Esophagus muscularis mucosa (tissue), 4 donors: ENCODE results near the gene RNF20. TPM values are rescaled to one million over a fixed set of nuclear protein-coding genes. Genes with fewer than 3 reads are reported as not detected.

ENCODE experiments used
- DNase-seq: peaks from one replicate; pipeline ENCODE4 v3.0.0-alpha.2; 2017; ENCODE audit errors: extremely low spot score
- H3K27ac ChIP-seq, 4 donors: fragments of 200-600 bp; sonication (generic); replicated peaks in 1 of 4; 1 replicate in 3 of 4; 2 replicates in 1 of 4; pipeline ENCODE4 v1.5.1; 2016 to 2019; ENCODE audit warnings: mild to moderate bottlenecking in 1 of 4
- H3K27me3 ChIP-seq, 4 donors: fragments of 200-600 bp; sonication (generic); one replicate each; pipeline versions ENCODE4 v1.5.1 to v1.6.0; 2016 to 2019
- H3K36me3 ChIP-seq, 4 donors: fragments of 200-600 bp; sonication (generic); one replicate each; pipeline ENCODE4 v1.5.1; 2016 to 2019
- H3K4me1 ChIP-seq, 4 donors: fragments of 200-600 bp; sonication (generic); one replicate each; pipeline ENCODE4 v1.5.1; 2016 to 2019
- H3K4me3 ChIP-seq, 4 donors: fragments of 200-600 bp; sonication (generic); 1 replicate in 2 of 4; 2 replicates in 2 of 4; pipeline ENCODE4 v1.5.1; 2016 to 2019; ENCODE audit warnings: mild to moderate bottlenecking in 4 of 4, moderate library complexity in 1 of 4
- H3K9me3 ChIP-seq, 4 donors: fragments of 200-600 bp; sonication (generic); 1 replicate in 3 of 4; 2 replicates in 1 of 4; pipeline ENCODE4 v1.5.1; 2016 to 2019
- EP300 ChIP-seq: sonication (generic); formaldehyde crosslinking; IDR thresholded peaks from one replicate; pipeline ENCODE4 v1.6.1; 2017; ENCODE audit warnings: antibody characterized with exemption
- POLR2A ChIP-seq: fragments of 450-650 bp; IDR thresholded peaks from one replicate; pipeline ENCODE4 v1.6.1; 2017; ENCODE audit warnings: antibody characterized with exemption, moderate library complexity, mild to moderate bottlenecking, low read depth
- POLR2AphosphoS5 ChIP-seq, 2 donors: sonication (generic); formaldehyde crosslinking; IDR thresholded peaks; one replicate each; pipeline ENCODE4 v1.6.1; 2017; ENCODE audit warnings: antibody characterized with exemption in 2 of 2
- WGBS: methylation state at CpG from one replicate; pipeline ENCODE4 v1.1.5; 2018; 5-methylcytosine and 5-hydroxymethylcytosine counted together
- intact Hi-C: fragments of 100-400 bp; cut with DNase I; formaldehyde crosslinking; loops from one replicate; pipeline ENCODE4 v1.15.1; 2023
- total RNA-seq, 4 donors: library from RNA; depleted of rRNA; stranded (reverse); fragments of >200 nt; gene quantifications; one replicate each; pipeline versions ENCODE4 v1.1.0 to v1.2.1, GENCODE V29; 2016
- TF ChIP-seq, protein P1 (sequence below), 3 experiments: fragments of 200-600 bp in 2 of 3; fragments of 450-650 bp in 1 of 3; sonication (generic) in 2 of 3; IDR thresholded peaks; one replicate each; pipeline ENCODE4 v1.5.1; 2017 to 2019; ENCODE audit warnings: antibody characterized with exemption in 3 of 3, mild to moderate bottlenecking in 2 of 3, moderate library complexity in 1 of 3

RNF20 gene
- total RNA-seq, 4 donors from 2014 or later, result 23.0 to 32.1 (median 27.2) TPM

DNA sequence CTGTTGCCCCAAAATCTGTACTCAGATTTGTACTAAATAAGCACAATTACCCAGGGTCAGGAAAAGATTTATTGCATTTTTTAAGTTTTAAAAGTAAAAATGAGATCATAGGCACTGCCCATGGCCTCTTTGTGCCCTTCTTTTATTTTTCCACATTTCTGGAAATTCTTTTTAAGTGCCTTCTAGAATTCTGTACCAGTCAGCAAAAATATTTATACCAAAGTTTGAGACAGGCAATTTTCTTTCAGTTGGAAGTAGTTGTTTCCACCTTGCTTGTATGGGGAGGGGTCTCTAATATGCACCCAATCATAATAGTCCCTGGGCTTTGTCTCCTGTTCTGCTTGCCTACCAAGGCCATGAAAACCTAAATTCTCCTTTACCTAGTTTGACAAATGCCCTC, 5.6 kb upstream of the RNF20 start:
- intact Hi-C loops, result no loop called here
- no peak for DNase-seq
- Histone ChIP-seq H3K27me3 (peaks cover 0 to 10% (median 0%) of the 10 kb centered on the region in 4 donors), H3K36me3 (no peaks in the 10 kb centered on the region), H3K4me1 (peaks cover 0 to 4% (median 3%) of the 10 kb centered on the region in 4 donors), H3K9me3 (no peaks in the 10 kb centered on the region), H3K27ac (no peak overlapping the region), H3K4me3 (no peak overlapping the region)
- TF ChIP-seq, protein P1, sequence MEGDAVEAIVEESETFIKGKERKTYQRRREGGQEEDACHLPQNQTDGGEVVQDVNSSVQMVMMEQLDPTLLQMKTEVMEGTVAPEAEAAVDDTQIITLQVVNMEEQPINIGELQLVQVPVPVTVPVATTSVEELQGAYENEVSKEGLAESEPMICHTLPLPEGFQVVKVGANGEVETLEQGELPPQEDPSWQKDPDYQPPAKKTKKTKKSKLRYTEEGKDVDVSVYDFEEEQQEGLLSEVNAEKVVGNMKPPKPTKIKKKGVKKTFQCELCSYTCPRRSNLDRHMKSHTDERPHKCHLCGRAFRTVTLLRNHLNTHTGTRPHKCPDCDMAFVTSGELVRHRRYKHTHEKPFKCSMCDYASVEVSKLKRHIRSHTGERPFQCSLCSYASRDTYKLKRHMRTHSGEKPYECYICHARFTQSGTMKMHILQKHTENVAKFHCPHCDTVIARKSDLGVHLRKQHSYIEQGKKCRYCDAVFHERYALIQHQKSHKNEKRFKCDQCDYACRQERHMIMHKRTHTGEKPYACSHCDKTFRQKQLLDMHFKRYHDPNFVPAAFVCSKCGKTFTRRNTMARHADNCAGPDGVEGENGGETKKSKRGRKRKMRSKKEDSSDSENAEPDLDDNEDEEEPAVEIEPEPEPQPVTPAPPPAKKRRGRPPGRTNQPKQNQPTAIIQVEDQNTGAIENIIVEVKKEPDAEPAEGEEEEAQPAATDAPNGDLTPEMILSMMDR (IDR thresholded peaks at IDR 0.05), result no peak
- no peak for TF ChIP-seq EP300
- no peak for TF ChIP-seq POLR2AphosphoS5 (IDR thresholded peaks at IDR 0.05)
- TF ChIP-seq POLR2A, result no peak

DNA sequence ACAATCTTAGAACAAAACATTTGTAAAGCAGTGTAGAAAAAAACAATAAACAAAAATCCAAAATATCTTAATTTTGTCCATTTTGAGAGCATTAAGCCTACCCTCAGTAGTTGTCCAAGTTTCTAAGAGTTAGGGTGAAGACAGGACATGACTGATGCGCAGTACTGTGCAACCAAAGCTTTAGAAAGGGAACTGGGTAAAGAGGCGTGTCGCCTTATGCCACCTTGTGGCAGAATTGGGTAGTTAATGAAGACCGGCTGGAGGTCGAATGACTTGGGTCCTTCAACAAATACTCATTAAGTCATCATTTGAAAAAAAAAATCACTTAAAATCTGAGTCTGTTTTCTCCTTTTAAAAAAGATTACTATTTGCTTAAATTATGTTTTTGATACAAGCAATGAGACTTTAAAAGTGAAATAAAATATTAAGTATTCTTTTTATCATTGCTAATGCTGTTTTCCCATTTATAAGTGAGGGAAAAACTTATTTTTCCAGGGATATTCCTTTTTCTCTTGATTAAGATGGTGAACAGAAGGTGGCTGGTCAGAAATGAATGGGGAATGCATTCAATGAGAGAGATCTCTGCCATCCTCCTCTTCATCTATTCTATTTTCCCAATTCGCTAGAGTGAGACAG, 3.5 kb upstream of the RNF20 start:
- no peaks in the 10 kb centered on the region for H3K9me3 ChIP-seq
- peak in 1 of 2 donors; percentile 12 for TF ChIP-seq POLR2AphosphoS5 (IDR thresholded peaks at IDR 0.05)
- no peak for TF ChIP-seq POLR2A
- TF ChIP-seq, protein P1 (IDR thresholded peaks at IDR 0.05), result peak; percentile 82 to 85 (median 83)
- TF ChIP-seq EP300, result no peak
- H3K4me3 ChIP-seq, result no peak overlapping the region
- H3K4me1 ChIP-seq, result peaks cover 10 to 17% (median 15%) of the 10 kb centered on the region in 4 donors
- 18% methylated on average over 6 of the region's 6 CpGs for WGBS
- H3K27ac ChIP-seq, result no peak overlapping the region
- H3K36me3 ChIP-seq, result no peaks in the 10 kb centered on the region
- H3K27me3 ChIP-seq, result peaks cover 0 to 2% (median 0%) of the 10 kb centered on the region in 4 donors
- intact Hi-C loops, result loop anchor here (2.0 kb wide), 1 partner anchor 71 kb away; no protein-coding TSS in a partner anchor
- DNase-seq, result no peak

- H3K27me3 ChIP-seq, result no peaks in the 10 kb centered on the region
- intact Hi-C loops, result no loop called here
- H3K9me3 ChIP-seq, result no peaks in the 10 kb centered on the region
- peaks cover 27 to 49% (median 39%) of the 10 kb centered on the region in 4 donors for H3K4me1 ChIP-seq
- H3K4me3 ChIP-seq, result no peak overlapping the region
- no peak for DNase-seq
- TF ChIP-seq, protein P1 (IDR thresholded peaks at IDR 0.05), result no peak
- TF ChIP-seq POLR2A (no peak), EP300 (no peak), POLR2AphosphoS5 (IDR thresholded peaks at IDR 0.05) (no peak)
- H3K36me3 ChIP-seq, result peaks cover 10 to 60% (median 36%) of the 10 kb centered on the region in 4 donors
- H3K27ac ChIP-seq, result no peak overlapping the region
Measured at GRCh38 chr9:101536351-101536750, 2.7 kb downstream of the RNF20 start.

DNA sequence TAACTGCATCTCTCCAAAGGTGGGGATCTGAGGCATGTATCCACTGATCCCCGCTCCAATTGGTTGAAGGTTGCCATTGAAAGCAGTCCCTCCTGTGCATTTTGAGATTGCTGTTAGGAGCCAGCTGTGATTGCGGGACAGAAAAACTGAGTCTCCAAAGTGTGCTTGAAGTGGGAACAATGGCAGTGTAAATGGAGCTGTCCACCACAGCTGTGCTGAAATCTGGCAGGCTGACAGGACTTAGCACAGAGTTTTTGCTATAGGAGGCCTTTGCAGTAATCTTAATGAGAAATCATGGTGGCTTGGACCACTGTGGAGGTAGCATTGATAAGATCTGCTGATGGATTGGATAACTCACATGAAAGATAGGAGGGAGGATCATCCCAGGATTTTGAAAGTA, 3.3 kb downstream of the RNF20 start:
- TF ChIP-seq POLR2AphosphoS5 (IDR thresholded peaks at IDR 0.05) (no peak), EP300 (no peak)
- H3K27me3 ChIP-seq, result no peaks in the 10 kb centered on the region
- no peaks in the 10 kb centered on the region for H3K9me3 ChIP-seq
- no peak for DNase-seq
- H3K4me1 ChIP-seq, result peaks cover 27 to 49% (median 39%) of the 10 kb centered on the region in 4 donors
- H3K36me3 ChIP-seq, result peaks cover 10 to 66% (median 39%) of the 10 kb centered on the region in 4 donors
- intact Hi-C loops, result no loop called here
- H3K27ac ChIP-seq, result no peak overlapping the region
- H3K4me3 ChIP-seq, result no peak overlapping the region
- WGBS, result 97% methylated on average over 2 of the region's 2 CpGs

GRCh38 chr9:101540069-101540468, 6.4 kb downstream of the RNF20 start:
- Histone ChIP-seq H3K36me3 (peaks cover 16 to 94% (median 60%) of the 10 kb centered on the region in 4 donors), H3K9me3 (no peaks in the 10 kb centered on the region), H3K4me1 (peaks cover 12 to 40% (median 24%) of the 10 kb centered on the region in 4 donors), H3K27ac (no peak overlapping the region), H3K4me3 (no peak overlapping the region), H3K27me3 (no peaks in the 10 kb centered on the region)
- TF ChIP-seq POLR2A, result no peak
- TF ChIP-seq POLR2AphosphoS5 (IDR thresholded peaks at IDR 0.05), result no peak
- TF ChIP-seq EP300, result no peak
- TF ChIP-seq, protein P1 (IDR thresholded peaks at IDR 0.05), result no peak
- no peak for DNase-seq
- WGBS, result 96% methylated on average over 8 of the region's 8 CpGs
- intact Hi-C loops, result no loop called here
